Measurements from ENCODE around the gene ZBTB9.

Gene ZBTB9

GRCh38 chr6:33425668-33426577 lies 28.5 kb upstream of the ZBTB9 start:
- no peaks in the 10 kb centered on the region for H4K20me1 ChIP-seq (ENCODE audit: insufficient read depth, low read length)

GRCh38 chr6:33426590-33427511 lies 27.5 kb upstream of the ZBTB9 start:
- Histone ChIP-seq H3K79me2 (ENCODE audit: insufficient read depth, low read length) (no peaks in the 10 kb centered on the region), H3K9ac (ENCODE audit: low read length) (peak overlapping the region; percentile 52; the same call in 1 of the 2 replicates), H3K27me3 (ENCODE audit: insufficient read depth, low read length) (no peaks in the 10 kb centered on the region), H3K9me3 (ENCODE audit: low read length) (no peaks in the 10 kb centered on the region), H3K4me2 (ENCODE audit: low read length) (peak overlapping the region; percentile 84), H3K36me3 (ENCODE audit: insufficient read depth, low read length) (no peaks in the 10 kb centered on the region), H3F3A (ENCODE audit: insufficient read depth, low read length) (0 out of 2 replicates have a peak, but pooled peaks cover 5% of the 10 kb centered on the region), H3K4me1 (ENCODE audit: insufficient read depth, low read length, severe bottlenecking) (peaks cover 63% of the 10 kb centered on the region), H3K9me2 (ENCODE audit: low read depth, low read length) (no peaks in the 10 kb centered on the region), H3K4me3 (ENCODE audit: low read depth, low read length, poor library complexity, severe bottlenecking) (peak overlapping the region; percentile 64), H4K20me1 (ENCODE audit: insufficient read depth, low read length) (no peaks in the 10 kb centered on the region), H2AFZ (ENCODE audit: low read length) (no peak overlapping the region), H3K27ac (ENCODE audit: low read depth, low read length, poor library complexity, severe bottlenecking) (no peak overlapping the region)
- TF ChIP-seq EZH2 (IDR thresholded peaks at IDR 0.05; ENCODE audit: borderline replicate concordance, low read length): no peak
- TF ChIP-seq CTCF (IDR thresholded peaks at IDR 0.05; ENCODE audit: low read length): no peak

More at GRCh38 chr6:33425668-33426577, 28.5 kb upstream of the ZBTB9 start:
- Histone ChIP-seq H3K36me3 (ENCODE audit: insufficient read depth, low read length) (no peaks in the 10 kb centered on the region), H3F3A (ENCODE audit: insufficient read depth, low read length) (0 out of 2 replicates have a peak, but pooled peaks cover 5% of the 10 kb centered on the region), H3K4me3 (ENCODE audit: low read depth, low read length, poor library complexity, severe bottlenecking) (peak overlapping the region; percentile 60), H3K9me2 (ENCODE audit: low read depth, low read length) (no peaks in the 10 kb centered on the region), H3K4me2 (ENCODE audit: low read length) (peak overlapping the region; percentile 70), H3K27ac (ENCODE audit: low read depth, low read length, poor library complexity, severe bottlenecking) (no peak overlapping the region), H3K79me2 (ENCODE audit: insufficient read depth, low read length) (no peaks in the 10 kb centered on the region), H3K4me1 (ENCODE audit: insufficient read depth, low read length, severe bottlenecking) (peaks cover 53% of the 10 kb centered on the region), H2AFZ (ENCODE audit: low read length) (no peak overlapping the region), H3K9ac (ENCODE audit: low read length) (peak overlapping the region; percentile 61), H3K27me3 (ENCODE audit: insufficient read depth, low read length) (no peaks in the 10 kb centered on the region), H3K9me3 (ENCODE audit: low read length) (no peaks in the 10 kb centered on the region)
- peak; percentile 54 for TF ChIP-seq CTCF (IDR thresholded peaks at IDR 0.05; ENCODE audit: low read length)
- no peak for TF ChIP-seq EZH2 (IDR thresholded peaks at IDR 0.05; ENCODE audit: borderline replicate concordance, low read length)

GRCh38 chr6:33427585-33428223 lies 26.7 kb upstream of the ZBTB9 start:
- Histone ChIP-seq H3K4me3 (ENCODE audit: low read depth, low read length, poor library complexity, severe bottlenecking) (peak overlapping the region; percentile 64), H3K9me2 (ENCODE audit: low read depth, low read length) (no peaks in the 10 kb centered on the region), H3K9me3 (ENCODE audit: low read length) (no peaks in the 10 kb centered on the region), H3K27me3 (ENCODE audit: insufficient read depth, low read length) (no peaks in the 10 kb centered on the region), H3K27ac (ENCODE audit: low read depth, low read length, poor library complexity, severe bottlenecking) (no peak overlapping the region), H3K79me2 (ENCODE audit: insufficient read depth, low read length) (no peaks in the 10 kb centered on the region), H3F3A (ENCODE audit: insufficient read depth, low read length) (0 out of 2 replicates have a peak, but pooled peaks cover 5% of the 10 kb centered on the region), H3K36me3 (ENCODE audit: insufficient read depth, low read length) (no peaks in the 10 kb centered on the region), H3K4me1 (ENCODE audit: insufficient read depth, low read length, severe bottlenecking) (peaks cover 67% of the 10 kb centered on the region), H2AFZ (ENCODE audit: low read length) (no peak overlapping the region), H3K4me2 (ENCODE audit: low read length) (peak overlapping the region; percentile 84), H3K9ac (ENCODE audit: low read length) (peak overlapping the region; percentile 59; the same call in 1 of the 2 replicates), H4K20me1 (ENCODE audit: insufficient read depth, low read length) (no peaks in the 10 kb centered on the region)
- TF ChIP-seq EZH2 (IDR thresholded peaks at IDR 0.05; ENCODE audit: borderline replicate concordance, low read length): no peak
- TF ChIP-seq CTCF (IDR thresholded peaks at IDR 0.05; ENCODE audit: low read length): peak; percentile 12; the same call in 1 of the 2 replicates

Data from OCI-LY1 (cell line).